Measurements from ENCODE around the gene UBTD1. TPM values are rescaled to one million over a fixed set of nuclear protein-coding genes. Genes with fewer than 3 reads are reported as not detected.
A peak's percentile ranks its signal among the peaks of the same experiment; 100 is the strongest.

UBTD1 gene
- total and polyA plus RNA-seq, 10 of the 15 experiments (the other 5 are each of a cell fraction or from before 2014, with no cell fraction given): 0.04 to 1.5 (median 1.2) TPM; not detected in 1

DNA sequence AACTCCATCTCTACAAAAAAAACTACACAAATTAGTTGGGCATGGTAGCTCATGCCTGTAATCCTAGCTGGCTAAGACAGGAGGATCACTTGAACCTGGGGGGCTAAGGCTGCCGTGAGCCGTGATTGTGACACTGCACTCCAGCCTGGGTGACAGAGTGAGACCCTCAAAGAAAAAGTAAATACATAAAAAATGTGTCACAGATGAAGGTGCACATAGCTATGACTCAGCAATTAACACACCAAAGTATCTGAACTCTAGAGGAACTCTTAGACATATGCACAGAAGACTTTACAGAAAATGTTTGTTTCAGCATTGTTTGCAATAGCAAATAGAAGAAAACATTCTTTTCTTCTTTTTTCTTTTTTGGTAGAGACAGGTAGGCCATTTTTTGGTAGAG, 99.1 kb downstream of the UBTD1 start:
- ChIA-PET CTCF (interaction anchor here (0.9 to 1.9 kb wide), 2 partner anchors 22 to 25 kb away, joined by 4 to 6 read pairs; partner anchors contain the start of gene ANKRD2), SMC1A (ENCODE audit: uncharacterized antibody, unreplicated experiment) (no interaction called here), RAD21 (ENCODE audit: unreplicated experiment) (no interaction called here), POLR2A (no interaction called here)
- intact Hi-C loops (cut with micrococcal nuclease; ENCODE audit: unreplicated experiment): no loop called here
- no peaks in the 10 kb centered on the region for H4K20me1 ChIP-seq (ENCODE audit: control insufficient read depth, insufficient read depth)
- no peaks in the 10 kb centered on the region for H3K9me3 ChIP-seq (replicated peaks; ENCODE audit: control insufficient read depth, insufficient read depth, low read length)
- no peaks in the 10 kb centered on the region; a peak in 1 of 4 replicates for H3K27me3 ChIP-seq (replicated peaks in 1 of 2; ENCODE audit: control insufficient read depth in 2 of 2, insufficient read depth in 2 of 2, low read length in 1 of 2)
- ATAC-seq (no peak), DNase-seq (ENCODE audit: low read depth, low spot score) (no peak), FAIRE-seq (no peak)
- BruUV-seq (replicated peaks): no TSS peak
- in situ Hi-C loops (cut with MboI): no loop called here
- H3K4me3 ChIP-seq: no peak overlapping the region
- H3K9ac ChIP-seq (ENCODE audit: control insufficient read depth, insufficient read depth, low read length): no peak overlapping the region
- no peak overlapping the region for H3K27ac ChIP-seq (ENCODE audit: control insufficient read depth, insufficient read depth)
- no peak overlapping the region for H2AFZ ChIP-seq (ENCODE audit: control insufficient read depth, low read depth, low read length)
- 84% methylated on average over 2 of the region's 2 CpGs for WGBS (ENCODE audit: insufficient coverage, insufficient replicate concordance, low lambda C conversion rate, missing lambda C conversion rate)
- TF ChIP-seq BACH1 (IDR thresholded peaks at IDR 0.05; ENCODE audit: borderline replicate concordance) (0 out of 2 replicates have a peak, but pooled peaks have one; percentile 35), ZNF207 (IDR thresholded peaks at IDR 0.05; ENCODE audit: borderline replicate concordance) (no peak), MYC (IDR thresholded peaks at IDR 0.05; ENCODE audit: insufficient read depth, insufficient read length, insufficient replicate concordance, low read length, severe bottlenecking) (no peak)
- TF ChIP-seq, protein P1, sequence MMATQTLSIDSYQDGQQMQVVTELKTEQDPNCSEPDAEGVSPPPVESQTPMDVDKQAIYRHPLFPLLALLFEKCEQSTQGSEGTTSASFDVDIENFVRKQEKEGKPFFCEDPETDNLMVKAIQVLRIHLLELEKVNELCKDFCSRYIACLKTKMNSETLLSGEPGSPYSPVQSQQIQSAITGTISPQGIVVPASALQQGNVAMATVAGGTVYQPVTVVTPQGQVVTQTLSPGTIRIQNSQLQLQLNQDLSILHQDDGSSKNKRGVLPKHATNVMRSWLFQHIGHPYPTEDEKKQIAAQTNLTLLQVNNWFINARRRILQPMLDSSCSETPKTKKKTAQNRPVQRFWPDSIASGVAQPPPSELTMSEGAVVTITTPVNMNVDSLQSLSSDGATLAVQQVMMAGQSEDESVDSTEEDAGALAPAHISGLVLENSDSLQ (IDR thresholded peaks at IDR 0.05): no peak
- H3K4me1 ChIP-seq (ENCODE audit: control insufficient read depth, insufficient read depth, low read length): no peaks in the 10 kb centered on the region
- H3K79me2 ChIP-seq (ENCODE audit: control insufficient read depth, insufficient read depth, low read length): no peaks in the 10 kb centered on the region
- H3K4me2 ChIP-seq (ENCODE audit: control insufficient read depth, insufficient read depth): no peak overlapping the region
- H3K36me3 ChIP-seq (ENCODE audit: control insufficient read depth in 2 of 2, insufficient read depth in 2 of 2, low read length in 1 of 2): no peaks in the 10 kb centered on the region

DNA sequence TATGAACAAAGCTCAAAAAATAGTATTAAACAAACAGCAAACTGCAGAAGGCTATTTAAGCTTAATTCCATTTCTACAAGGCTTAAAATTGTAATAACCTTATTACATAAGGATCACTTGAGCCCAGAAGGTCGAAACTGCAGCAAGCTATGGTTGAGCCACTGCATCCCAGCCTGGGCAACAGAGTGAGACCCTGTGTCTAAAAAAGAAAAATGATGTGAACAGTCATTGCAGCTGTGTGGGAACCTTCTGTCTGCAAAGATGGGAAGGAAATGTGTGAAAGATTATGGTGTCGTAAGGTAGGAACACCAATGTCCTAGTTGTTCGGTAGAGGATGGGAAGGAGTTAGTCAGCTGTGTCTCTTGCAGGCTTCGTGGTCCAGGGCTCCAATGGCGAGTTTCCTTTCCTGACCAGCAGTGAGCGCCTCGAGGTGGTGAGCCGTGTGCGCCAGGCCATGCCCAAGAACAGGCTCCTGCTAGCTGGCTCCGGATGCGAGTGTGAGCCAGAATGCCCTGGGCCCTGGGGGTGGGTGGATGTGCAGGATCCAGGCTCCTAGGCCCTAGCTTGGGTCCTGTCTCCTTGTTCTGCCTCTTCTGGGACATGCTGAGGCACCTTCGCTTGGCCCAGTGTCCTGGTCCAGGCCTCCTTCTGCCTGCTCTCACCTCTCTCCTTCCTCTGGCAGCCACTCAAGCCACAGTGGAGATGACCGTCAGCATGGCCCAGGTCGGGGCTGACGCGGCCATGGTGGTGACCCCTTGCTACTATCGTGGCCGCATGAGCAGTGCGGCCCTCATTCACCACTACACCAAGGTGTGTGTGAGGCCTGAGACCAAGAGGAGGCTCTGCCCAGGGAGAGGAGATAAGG, 99.9 kb downstream of the UBTD1 start:
- H3K9me3 ChIP-seq (replicated peaks; ENCODE audit: control insufficient read depth, insufficient read depth, low read length): no peaks in the 10 kb centered on the region
- no peak for DNase-seq (ENCODE audit: low read depth, low spot score)
- H3K4me3 ChIP-seq: no peak overlapping the region
- H3K4me1 ChIP-seq (ENCODE audit: control insufficient read depth, insufficient read depth, low read length): no peaks in the 10 kb centered on the region
- RAD21 ChIA-PET (ENCODE audit: unreplicated experiment): no interaction called here
- intact Hi-C loops (cut with micrococcal nuclease; ENCODE audit: unreplicated experiment) (no loop called here), in situ Hi-C loops (cut with MboI) (no loop called here)
- POLR2A ChIA-PET: no interaction called here
- no peak for FAIRE-seq
- no peaks in the 10 kb centered on the region for H3K79me2 ChIP-seq (ENCODE audit: control insufficient read depth, insufficient read depth, low read length)
- CTCF ChIA-PET: interaction anchor here (0.9 to 1.9 kb wide), 2 partner anchors 23 to 26 kb away, joined by 4 to 6 read pairs; partner anchors contain the start of gene ANKRD2
- no peak for ATAC-seq
- H4K20me1 ChIP-seq (ENCODE audit: control insufficient read depth, insufficient read depth): no peaks in the 10 kb centered on the region
- BruUV-seq (replicated peaks): no TSS peak
- H3K27me3 ChIP-seq (replicated peaks in 1 of 2; ENCODE audit: control insufficient read depth in 2 of 2, insufficient read depth in 2 of 2, low read length in 1 of 2): no peaks in the 10 kb centered on the region; a peak in 1 of 4 replicates
- no peak overlapping the region for H3K4me2 ChIP-seq (ENCODE audit: control insufficient read depth, insufficient read depth)
- no peak overlapping the region for H3K27ac ChIP-seq (ENCODE audit: control insufficient read depth, insufficient read depth)
- 75% methylated on average over 19 of the region's 19 CpGs for WGBS (ENCODE audit: insufficient coverage, insufficient replicate concordance, low lambda C conversion rate, missing lambda C conversion rate)
- no peak overlapping the region for H2AFZ ChIP-seq (ENCODE audit: control insufficient read depth, low read depth, low read length)
- SMC1A ChIA-PET (ENCODE audit: uncharacterized antibody, unreplicated experiment): no interaction called here
- H3K36me3 ChIP-seq (ENCODE audit: control insufficient read depth in 2 of 2, insufficient read depth in 2 of 2, low read length in 1 of 2): no peaks in the 10 kb centered on the region
- no peak overlapping the region for H3K9ac ChIP-seq (ENCODE audit: control insufficient read depth, insufficient read depth, low read length)
- TF ChIP-seq, protein P2, sequence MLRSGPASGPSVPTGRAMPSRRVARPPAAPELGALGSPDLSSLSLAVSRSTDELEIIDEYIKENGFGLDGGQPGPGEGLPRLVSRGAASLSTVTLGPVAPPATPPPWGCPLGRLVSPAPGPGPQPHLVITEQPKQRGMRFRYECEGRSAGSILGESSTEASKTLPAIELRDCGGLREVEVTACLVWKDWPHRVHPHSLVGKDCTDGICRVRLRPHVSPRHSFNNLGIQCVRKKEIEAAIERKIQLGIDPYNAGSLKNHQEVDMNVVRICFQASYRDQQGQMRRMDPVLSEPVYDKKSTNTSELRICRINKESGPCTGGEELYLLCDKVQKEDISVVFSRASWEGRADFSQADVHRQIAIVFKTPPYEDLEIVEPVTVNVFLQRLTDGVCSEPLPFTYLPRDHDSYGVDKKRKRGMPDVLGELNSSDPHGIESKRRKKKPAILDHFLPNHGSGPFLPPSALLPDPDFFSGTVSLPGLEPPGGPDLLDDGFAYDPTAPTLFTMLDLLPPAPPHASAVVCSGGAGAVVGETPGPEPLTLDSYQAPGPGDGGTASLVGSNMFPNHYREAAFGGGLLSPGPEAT (IDR thresholded peaks at IDR 0.05; ENCODE audit: low read depth): no peak
- no peak for TF ChIP-seq MEF2B (IDR thresholded peaks at IDR 0.05; ENCODE audit: partially characterized antibody, poor library complexity, severe bottlenecking)
- TF ChIP-seq CHD2 (IDR thresholded peaks at IDR 0.05; ENCODE audit: borderline replicate concordance, low read depth, low read length): no peak
- TF ChIP-seq RAD51 (IDR thresholded peaks at IDR 0.05): no peak
- TF ChIP-seq ZNF622 (IDR thresholded peaks at IDR 0.05): no peak
- TF ChIP-seq SMAD1 (IDR thresholded peaks at IDR 0.05; ENCODE audit: low read depth, partially characterized antibody): no peak
- TF ChIP-seq FOXK2 (IDR thresholded peaks at IDR 0.05): no peak
- TF ChIP-seq ZBED1 (IDR thresholded peaks at IDR 0.05; ENCODE audit: borderline replicate concordance): no peak

All from GM12878 (cell line).